Adrenal gland (tissue), 12 donors: ENCODE measurements around the gene ABAT. TPM values are rescaled to one million over a fixed set of nuclear protein-coding genes. Genes with fewer than 3 reads are reported as not detected.
A peak's percentile ranks its signal among the peaks of the same experiment; 100 is the strongest.
"Not testable (repeated sequence)": the region's sequence is repeated elsewhere in the genome, so short reads cannot be mapped to it uniquely, and the experiment has no call there.

Experiments used
- DNase-seq, 7 donors: peaks; one replicate each; pipeline ENCODE4 v3.0.0-alpha.2; 2019 to 2020
- H3K27ac ChIP-seq, 5 donors: fragments of 200-600 bp; sonication (generic) in 4 of 5; 1 replicate in 3 of 5; 2 replicates in 2 of 5; pipeline versions ENCODE4 v1.5.1 to v1.8.0; 2016 to 2020; ENCODE audit warnings: mild to moderate bottlenecking in 1 of 5
- H3K27me3 ChIP-seq: fragments of 200-600 bp; 2 replicates; pipeline ENCODE4 v1.8.0; 2021
- H3K36me3 ChIP-seq, 2 donors: fragments of 200-600 bp; replicated peaks in 1 of 2; 1 replicate in 1 of 2; 2 replicates in 1 of 2; pipeline versions ENCODE4 v1.5.1 to v1.8.0; 2018 to 2022
- H3K4me1 ChIP-seq, 2 donors: fragments of 200-600 bp; replicated peaks in 1 of 2; 1 replicate in 1 of 2; 2 replicates in 1 of 2; pipeline versions ENCODE4 v1.5.1 to v1.8.0; 2018 to 2021
- H3K4me3 ChIP-seq, 4 donors: fragments of 200-600 bp; sonication (generic) in 3 of 4; one replicate each; pipeline ENCODE4 v1.5.1; 2016 to 2018
- H3K9me3 ChIP-seq, 3 donors: fragments of 200-600 bp; sonication (generic) in 1 of 3; replicated peaks in 1 of 3; 1 replicate in 2 of 3; 2 replicates in 1 of 3; pipeline versions ENCODE4 v1.5.1 to v1.8.0; 2016 to 2021
- CTCF ChIP-seq, 6 experiments: fragments of 450-650 bp in 4 of 6; fragments of 200-600 bp in 2 of 6; sonication (generic) in 1 of 6; IDR thresholded peaks; 1 replicate in 5 of 6; 2 replicates in 1 of 6; pipeline versions ENCODE4 v1.5.1 to v1.8.0; 2016 to 2021; ENCODE audit warnings: antibody characterized with exemption in 6 of 6, mild to moderate bottlenecking in 2 of 6, moderate library complexity in 1 of 6
- POLR2A ChIP-seq, 2 donors: fragments of 450-650 bp; IDR thresholded peaks; one replicate each; pipeline ENCODE4 v1.6.1; 2017; ENCODE audit warnings: antibody characterized with exemption in 2 of 2, mild to moderate bottlenecking in 2 of 2, moderate library complexity in 1 of 2
- WGBS, 4 donors: extraction: QIAGEN DNeasy Blood & Tissue Kit in 2 of 4; methylation state at CpG; one replicate each; pipeline versions ENCODE4 v1.1.5 to v1.1.7; 2013 to 2017; 5-methylcytosine and 5-hydroxymethylcytosine counted together
- intact Hi-C, 2 donors: fragments of 100-400 bp; cut with DNase I; formaldehyde crosslinking; loops; one replicate each; pipeline versions ENCODE4 v1.14.1 to v1.15.0; 2022 to 2023
- polyA plus RNA-seq, 3 donors: library from polyadenylated mRNA; stranded (reverse); fragments of 200-250 nt in 2 of 3; fragments of 350-450 nt in 1 of 3; fragmentation: Illumina TruSeq in 1 of 3; extraction: RNeasy Lipid Tissue Mini Kit (QIAGEN cat#74804) in 1 of 3; gene quantifications; one replicate each; pipeline ENCODE4 v1.2.3, GENCODE V29; 2013 to 2014
- total RNA-seq, 9 donors: library from RNA; depleted of rRNA in 4 of 9; stranded (reverse); fragments of >200 nt in 4 of 9; fragments of 120-200 nt in 1 of 9; fragmentation: NEBNext Ultra II Directional in 1 of 9; extraction: Animal tissue kit (Norgen Biotek cat#: 25700) in 1 of 9; gene quantifications; one replicate each; pipeline versions ENCODE4 v1.1.0 to v1.2.4, GENCODE V29; 2013 to 2023
- donor health status: healthy with polysubstance abuse.
- donor health status: Bipolar disorder and iron deficiency.
- donor health status: DM: yes; HTN: yes; CAD: no.
- donor health status: DM: no; HTN: no; CAD: no.
- donor health status: DM: no; HTN: no; CAD: no.
- donor health status: DM: yes; HTN: yes; CAD: no.

Gene ABAT
- total and polyA plus RNA-seq, 12 donors: 12.1 to 89.2 (median 28.5) TPM

GRCh38 chr16:8798174-8798527, 123.7 kb downstream of the ABAT start:
- Histone ChIP-seq H3K27ac (peak overlapping the region in 4 of 5 donors; percentile 58 to 92 (median 65)), H3K27me3 (no peaks in the 10 kb centered on the region), H3K4me3 (peak overlapping the region; percentile 81 to 99 (median 94)), H3K9me3 (no peaks in the 10 kb centered on the region), H3K4me1 (peaks cover 24 to 31% of the 10 kb centered on the region in 2 donors), H3K36me3 (peaks cover 0 to 17% of the 10 kb centered on the region in 2 donors)
- intact Hi-C loops: loop anchor here in 1 of 2 donors (5.0 to 10.0 kb wide), 2 partner anchors 79 to 233 kb away; no protein-coding TSS in a partner anchor
- no peak for TF ChIP-seq CTCF (IDR thresholded peaks at IDR 0.05)
- no peak for TF ChIP-seq POLR2A (IDR thresholded peaks at IDR 0.05)
- WGBS, 4 donors: 0 to 1% (median 1%) methylated on average over 5 to 6 of the region's 6 CpGs
- DNase-seq: peak in 2 of 7 donors; percentile 37 to 39

- WGBS, 4 donors: 55 to 67% (median 63%) methylated on average over 7 of the region's 7 CpGs
- Histone ChIP-seq H3K9me3 (no peaks in the 10 kb centered on the region), H3K4me3 (peak overlapping the region in 3 of 4 donors; percentile 81 to 99 (median 93)), H3K27me3 (no peaks in the 10 kb centered on the region), H3K36me3 (peaks cover 0 to 22% of the 10 kb centered on the region in 2 donors), H3K4me1 (peaks cover 24 to 31% of the 10 kb centered on the region in 2 donors), H3K27ac (peak overlapping the region in 2 of 5 donors; percentile 58 to 92)
- intact Hi-C loops: loop anchor here in 1 of 2 donors (5.0 to 10.0 kb wide), 2 partner anchors 79 to 234 kb away; no protein-coding TSS in a partner anchor
- TF ChIP-seq POLR2A (IDR thresholded peaks at IDR 0.05) (no peak), CTCF (IDR thresholded peaks at IDR 0.05) (no peak)
- no peak for DNase-seq
Observed at GRCh38 chr16:8798535-8799157, 124.2 kb downstream of the ABAT start.

GRCh38 chr16:8801701-8802100, 127.3 kb downstream of the ABAT start:
- Histone ChIP-seq H3K9me3 (no peaks in the 10 kb centered on the region), H3K4me1 (peaks cover 19 to 24% of the 10 kb centered on the region in 2 donors), H3K27ac (no peak overlapping the region), H3K27me3 (no peaks in the 10 kb centered on the region), H3K4me3 (no peak overlapping the region), H3K36me3 (peaks cover 0 to 52% of the 10 kb centered on the region in 2 donors)
- intact Hi-C loops: no loop called here
- WGBS, 4 donors: 89 to 94% (median 91%) methylated on average over 4 of the region's 4 CpGs
- no peak for DNase-seq
- TF ChIP-seq CTCF (IDR thresholded peaks at IDR 0.05) (no peak), POLR2A (IDR thresholded peaks at IDR 0.05) (no peak)

GRCh38 chr16:8803733-8804132, 129.3 kb downstream of the ABAT start:
- H3K4me1 ChIP-seq: peaks cover 7 to 16% of the 10 kb centered on the region in 2 donors
- intact Hi-C loops, H3K27me3 ChIP-seq, H3K4me3 ChIP-seq, H3K27ac ChIP-seq, H3K9me3 ChIP-seq, DNase-seq: not testable (repeated sequence)
- H3K36me3 ChIP-seq: peaks cover 0 to 73% of the 10 kb centered on the region in 2 donors
- 88 to 90% (median 88%) methylated on average over 12 of the region's 12 CpGs for WGBS, 4 donors

GRCh38 chr16:8804313-8804712, 129.9 kb downstream of the ABAT start:
- Histone ChIP-seq H3K27ac (no peak overlapping the region), H3K36me3 (peaks cover 0 to 78% of the 10 kb centered on the region in 2 donors), H3K4me1 (peaks cover 4 to 10% of the 10 kb centered on the region in 2 donors), H3K9me3 (no peaks in the 10 kb centered on the region), H3K27me3 (no peaks in the 10 kb centered on the region), H3K4me3 (no peak overlapping the region)
- intact Hi-C loops: no loop called here
- TF ChIP-seq POLR2A (IDR thresholded peaks at IDR 0.05) (no peak), CTCF (IDR thresholded peaks at IDR 0.05) (no peak)
- WGBS, 4 donors: 81 to 88% (median 83%) methylated on average over 6 of the region's 6 CpGs
- no peak for DNase-seq
